Tibial nerve (tissue), 3 donors: ENCODE measurements around the gene RAD1.

Experiments used
- POLR2A ChIP-seq, 2 donors: fragments of 450-650 bp; IDR thresholded peaks; one replicate each; pipeline ENCODE4 v1.6.1; 2017; ENCODE audit warnings: antibody characterized with exemption in 2 of 2, mild to moderate bottlenecking in 2 of 2, moderate library complexity in 2 of 2
- TF ChIP-seq, protein P1 (sequence below), 5 experiments: fragments of 200-600 bp in 3 of 5; fragments of 450-650 bp in 2 of 5; sonication (generic) in 3 of 5; IDR thresholded peaks; one replicate each; pipeline ENCODE4 v1.5.1; 2016 to 2019; ENCODE audit warnings: antibody characterized with exemption in 5 of 5, mild to moderate bottlenecking in 3 of 5, moderate library complexity in 2 of 5

DNA sequence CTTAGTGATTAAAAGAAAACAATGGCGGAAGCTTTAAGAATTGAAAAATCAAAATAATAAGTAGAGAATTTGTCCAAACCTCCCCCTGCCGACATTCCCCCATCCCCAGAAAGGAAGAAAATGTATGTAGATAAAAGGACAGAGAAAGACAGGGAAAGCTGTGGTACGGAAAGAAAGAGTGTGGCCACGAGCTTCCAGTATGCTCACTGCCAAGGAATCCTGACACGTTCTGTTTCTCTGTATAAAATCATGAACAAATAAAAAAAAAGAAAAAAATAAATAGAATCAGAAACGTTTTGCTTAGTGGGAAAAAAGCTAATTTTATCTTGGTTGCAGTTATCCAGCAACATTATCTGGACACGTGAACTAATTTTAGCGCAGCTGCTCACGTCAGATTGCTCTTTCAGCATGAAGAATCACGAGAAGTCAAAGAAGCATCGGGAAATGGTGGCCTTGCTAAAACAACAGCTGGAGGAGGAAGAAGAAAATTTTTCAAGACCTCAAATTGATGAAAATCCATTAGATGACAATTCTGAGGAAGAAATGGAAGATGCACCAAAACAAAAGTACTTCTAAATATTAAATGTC, 29.2 kb upstream of the RAD1 start:
- TF ChIP-seq, protein P1, sequence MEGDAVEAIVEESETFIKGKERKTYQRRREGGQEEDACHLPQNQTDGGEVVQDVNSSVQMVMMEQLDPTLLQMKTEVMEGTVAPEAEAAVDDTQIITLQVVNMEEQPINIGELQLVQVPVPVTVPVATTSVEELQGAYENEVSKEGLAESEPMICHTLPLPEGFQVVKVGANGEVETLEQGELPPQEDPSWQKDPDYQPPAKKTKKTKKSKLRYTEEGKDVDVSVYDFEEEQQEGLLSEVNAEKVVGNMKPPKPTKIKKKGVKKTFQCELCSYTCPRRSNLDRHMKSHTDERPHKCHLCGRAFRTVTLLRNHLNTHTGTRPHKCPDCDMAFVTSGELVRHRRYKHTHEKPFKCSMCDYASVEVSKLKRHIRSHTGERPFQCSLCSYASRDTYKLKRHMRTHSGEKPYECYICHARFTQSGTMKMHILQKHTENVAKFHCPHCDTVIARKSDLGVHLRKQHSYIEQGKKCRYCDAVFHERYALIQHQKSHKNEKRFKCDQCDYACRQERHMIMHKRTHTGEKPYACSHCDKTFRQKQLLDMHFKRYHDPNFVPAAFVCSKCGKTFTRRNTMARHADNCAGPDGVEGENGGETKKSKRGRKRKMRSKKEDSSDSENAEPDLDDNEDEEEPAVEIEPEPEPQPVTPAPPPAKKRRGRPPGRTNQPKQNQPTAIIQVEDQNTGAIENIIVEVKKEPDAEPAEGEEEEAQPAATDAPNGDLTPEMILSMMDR (IDR thresholded peaks at IDR 0.05) = no peak
- no peak for TF ChIP-seq POLR2A (IDR thresholded peaks at IDR 0.05)
